Measurements from ENCODE around the gene NAB1.
"Not testable (repeated sequence)": the region's sequence is repeated elsewhere in the genome, so short reads cannot be mapped to it uniquely, and the experiment has no call there.

Gene NAB1

GRCh38 chr2:190649035-190649797 lies at the start of gene NAB1:
TSS of gene NAB1 (plus strand) at chr2:190649083. CDS start at chr2:190659177, 10,094 bp downstream.
- peak; percentile 52 for DNase-seq

GRCh38 chr2:190599546-190600220 lies 49.2 kb upstream of the NAB1 start:
- no peak for DNase-seq

- DNase-seq: no peak
These were observed 48.4 kb upstream of the NAB1 start for GRCh38 chr2:190600293-190601103.

- DNase-seq: no peak
These were observed 45.5 kb upstream of the NAB1 start for GRCh38 chr2:190603374-190603773.

- no peak for DNase-seq
These were observed 41.8 kb upstream of the NAB1 start for GRCh38 chr2:190607014-190607597.

GRCh38 chr2:190607657-190608357 lies 41.1 kb upstream of the NAB1 start:
- DNase-seq: no peak

GRCh38 chr2:190608863-190609262 lies 40.0 kb upstream of the NAB1 start:
- DNase-seq: not testable (repeated sequence)

GRCh38 chr2:190609397-190609796 lies 39.5 kb upstream of the NAB1 start:
- DNase-seq: not testable (repeated sequence)

- not testable (repeated sequence) for DNase-seq
These were observed 38.4 kb upstream of the NAB1 start for GRCh38 chr2:190610528-190610927.

GRCh38 chr2:190615555-190616200 lies 33.2 kb upstream of the NAB1 start:
- no peak for DNase-seq

GRCh38 chr2:190618030-190618429 lies 30.9 kb upstream of the NAB1 start:
- DNase-seq: no peak

- no peak for DNase-seq
These were observed 23.2 kb upstream of the NAB1 start for GRCh38 chr2:190625691-190626090.

- no peak for DNase-seq
These were observed 22.2 kb upstream of the NAB1 start for GRCh38 chr2:190626641-190627210.

GRCh38 chr2:190627448-190628412 lies 21.2 kb upstream of the NAB1 start:
- no peak for DNase-seq

- DNase-seq: no peak
These were observed 20.1 kb upstream of the NAB1 start for GRCh38 chr2:190628591-190629319.

GRCh38 chr2:190634381-190634780 lies 14.5 kb upstream of the NAB1 start:
- no peak for DNase-seq

GRCh38 chr2:190635781-190636180 lies 13.1 kb upstream of the NAB1 start:
- no peak for DNase-seq

GRCh38 chr2:190636361-190636760 lies 12.5 kb upstream of the NAB1 start:
- DNase-seq: no peak

GRCh38 chr2:190637281-190637734 lies 11.6 kb upstream of the NAB1 start:
- no peak for DNase-seq
